K562 (cell line): ENCODE data around the gene CNKSR3.

Experiments
- BCL6 ChIP-seq: fragments of 250-450 bp; sonication (Bioruptor Pico); IDR thresholded peaks from 2 replicates; pipeline ENCODE4 v1.4.0; 2020
- CBX2 ChIP-seq: fragments of 200-600 bp; sonication (generic); IDR thresholded peaks from one replicate; pipeline ENCODE4 v1.6.1; 2012; ENCODE audit warnings: mild to moderate bottlenecking, low read length, inconsistent platforms; ENCODE audit not compliant: insufficient read depth, poor library complexity, severe bottlenecking
- CTCF ChIP-seq, 3 experiments: IDR thresholded peaks in 2 of 3; conservative IDR thresholded peaks in 1 of 3; 2 replicates each; pipeline ENCODE4 v1.5.1; 2011 to 2012; ENCODE audit warnings: low read length in 3 of 3, mild to moderate bottlenecking in 3 of 3, control low read depth in 2 of 3, improper control_type of control experiment in 1 of 3, inconsistent platforms in 1 of 3, low read depth in 1 of 3, mixed read lengths in 1 of 3, moderate library complexity in 1 of 3; ENCODE audit not compliant: insufficient read depth in 2 of 3
- KLF1 ChIP-seq: fragments of 450-650 bp; IDR thresholded peaks from 2 replicates; pipeline ENCODE4 v1.6.1; 2016; ENCODE audit warnings: missing genetic modification characterization, missing compliant biosample characterization
- POLR2A ChIP-seq: fragments of 450-650 bp; conservative IDR thresholded peaks from 2 replicates; pipeline ENCODE4 v1.6.1; 2016
- RAD21 ChIP-seq, 2 experiments: fragments of 250-450 bp in 1 of 2; fragments of 450-650 bp in 1 of 2; sonication (Bioruptor Pico) in 1 of 2; formaldehyde crosslinking in 1 of 2; IDR thresholded peaks in 1 of 2; conservative IDR thresholded peaks in 1 of 2; 2 replicates each; pipeline versions ENCODE4 v1.4.0 to v1.8.0; 2020 to 2022; ENCODE audit warnings: mild to moderate bottlenecking in 2 of 2, moderate library complexity in 1 of 2
- ZFX ChIP-seq: sonication (generic); formaldehyde crosslinking; IDR thresholded peaks from 2 replicates; pipeline ENCODE4 v1.8.0; 2022; ENCODE audit warnings: mild to moderate bottlenecking, missing genetic modification reagents, moderate library complexity
- TF ChIP-seq, protein P1 (sequence below): fragments of 450-650 bp; formaldehyde crosslinking; IDR thresholded peaks from 2 replicates; pipeline ENCODE4 v1.4.0; 2020; ENCODE audit warnings: mild to moderate bottlenecking, moderate library complexity

DNA sequence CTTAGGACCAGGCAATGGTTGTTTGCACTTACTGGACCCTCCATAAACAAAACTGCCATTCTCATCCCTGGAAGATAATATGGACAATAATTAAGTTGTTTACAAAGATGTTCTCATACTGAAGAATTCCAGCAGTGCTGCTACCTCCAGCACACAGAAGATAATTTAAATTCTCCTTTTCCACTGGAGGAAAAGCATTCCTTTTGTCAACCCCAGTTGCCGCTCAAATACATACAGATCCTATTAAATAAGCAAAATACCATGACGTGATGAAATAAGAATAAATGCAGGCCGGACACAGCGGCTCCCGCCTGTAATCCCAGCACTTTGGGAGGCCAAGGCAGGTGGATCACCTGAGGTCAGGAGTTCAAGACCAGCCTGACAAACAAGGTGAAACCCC is 99.4 kb downstream of the CNKSR3 start:
- TF ChIP-seq RAD21 (CRISPR knock-in tag; conservative IDR thresholded peaks at IDR 0.05 in 1 of 2, IDR thresholded peaks at IDR 0.05 in 1 of 2) = no peak
- TF ChIP-seq CTCF (IDR thresholded peaks at IDR 0.05 in 2 of 3, conservative IDR thresholded peaks at IDR 0.05 in 1 of 3; ENCODE audit: insufficient read depth in 2 of 3, low read depth in 1 of 3, low read length in 3 of 3) = no peak
- no peak for TF ChIP-seq CBX2
- TF ChIP-seq, protein P1, sequence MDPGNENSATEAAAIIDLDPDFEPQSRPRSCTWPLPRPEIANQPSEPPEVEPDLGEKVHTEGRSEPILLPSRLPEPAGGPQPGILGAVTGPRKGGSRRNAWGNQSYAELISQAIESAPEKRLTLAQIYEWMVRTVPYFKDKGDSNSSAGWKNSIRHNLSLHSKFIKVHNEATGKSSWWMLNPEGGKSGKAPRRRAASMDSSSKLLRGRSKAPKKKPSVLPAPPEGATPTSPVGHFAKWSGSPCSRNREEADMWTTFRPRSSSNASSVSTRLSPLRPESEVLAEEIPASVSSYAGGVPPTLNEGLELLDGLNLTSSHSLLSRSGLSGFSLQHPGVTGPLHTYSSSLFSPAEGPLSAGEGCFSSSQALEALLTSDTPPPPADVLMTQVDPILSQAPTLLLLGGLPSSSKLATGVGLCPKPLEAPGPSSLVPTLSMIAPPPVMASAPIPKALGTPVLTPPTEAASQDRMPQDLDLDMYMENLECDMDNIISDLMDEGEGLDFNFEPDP (CRISPR knock-in tag) = no peak
- TF ChIP-seq KLF1 (tag) = no peak
- TF ChIP-seq ZFX (CRISPR knock-in tag) = no peak
- no peak for TF ChIP-seq BCL6
- no peak for TF ChIP-seq POLR2A
